Activated CD8-positive, alpha-beta memory T cell treated with anti-CD3 and anti-CD28 coated beads for 48 hours (primary cell): Measurements from ENCODE around the gene SLC2A3.
"Not testable (repeated sequence)": the region's sequence is repeated elsewhere in the genome, so short reads cannot be mapped to it uniquely, and the experiment has no call there.

Source experiments
- DNase-seq, 3 experiments: peaks; one replicate each; pipeline ENCODE4 v3.0.0-alpha.2; 2020; ENCODE audit warnings: low read depth in 2 of 3, low spot score in 2 of 3

SLC2A3 gene

GRCh38 chr12:7917392-7918267 lies 18.4 kb downstream of the SLC2A3 start:
- no peak for DNase-seq

- DNase-seq: no peak
These were observed 19.1 kb downstream of the SLC2A3 start for GRCh38 chr12:7916936-7917335.

GRCh38 chr12:7915661-7916403 lies 20.2 kb downstream of the SLC2A3 start:
- DNase-seq: no peak

- DNase-seq: not testable (repeated sequence)
These were observed 25.9 kb downstream of the SLC2A3 start for GRCh38 chr12:7910106-7910505.

- no peak for DNase-seq
These were observed 29.0 kb downstream of the SLC2A3 start for GRCh38 chr12:7907009-7907408.

- not testable (repeated sequence) for DNase-seq
These were observed 29.7 kb downstream of the SLC2A3 start for GRCh38 chr12:7906303-7906702.

GRCh38 chr12:7905600-7906125 lies 30.3 kb downstream of the SLC2A3 start:
- DNase-seq: not testable (repeated sequence)

GRCh38 chr12:7905071-7905470 lies 30.9 kb downstream of the SLC2A3 start:
- DNase-seq: no peak

GRCh38 chr12:7902416-7902815 lies 33.6 kb downstream of the SLC2A3 start:
- DNase-seq: not testable (repeated sequence)

- no peak for DNase-seq
These were observed 36.2 kb downstream of the SLC2A3 start for GRCh38 chr12:7899755-7900154.

GRCh38 chr12:7896726-7897125 lies 39.3 kb downstream of the SLC2A3 start:
- DNase-seq: not testable (repeated sequence)

- DNase-seq: no peak
These were observed 43.6 kb downstream of the SLC2A3 start for GRCh38 chr12:7892186-7892980.

GRCh38 chr12:7884689-7885088 lies 51.3 kb downstream of the SLC2A3 start:
- no peak for DNase-seq

- not testable (repeated sequence) for DNase-seq
These were observed 54.3 kb downstream of the SLC2A3 start for GRCh38 chr12:7881736-7882120.

GRCh38 chr12:7880952-7881735 lies 54.8 kb downstream of the SLC2A3 start:
- not testable (repeated sequence) for DNase-seq

GRCh38 chr12:7879246-7879645 lies 56.7 kb downstream of the SLC2A3 start:
- no peak for DNase-seq

- DNase-seq: no peak
These were observed 58.6 kb downstream of the SLC2A3 start for GRCh38 chr12:7877420-7877819.

GRCh38 chr12:7872566-7873319 lies 63.2 kb downstream of the SLC2A3 start, which contains the start of gene SLC2A14:
TSS of gene SLC2A14 (minus strand) at chr12:7872915. CDS start at chr12:7869880, 3,035 bp downstream.
- DNase-seq: no peak

GRCh38 chr12:7870335-7870734 lies 65.7 kb downstream of the SLC2A3 start:
- DNase-seq: no peak
